Liver (tissue), 3 donors: Measurements from ENCODE around the gene CAMSAP1.

ENCODE experiments used
- EGR1 ChIP-seq, 2 donors: IDR thresholded peaks; 2 replicates each; pipeline ENCODE4 v1.6.1; 2016 to 2018; ENCODE audit warnings: antibody characterized with exemption in 2 of 2, low read depth in 2 of 2
- TF ChIP-seq, protein P1 (sequence below): fragments of 150-350 bp; IDR thresholded peaks from 2 replicates; pipeline ENCODE4 v1.5.1; 2017; ENCODE audit warnings: improper control_type of control experiment, low read depth, low read length; ENCODE audit not compliant: missing input control
- donor health status: healthy.
- donor health status: healthy.

- TF ChIP-seq, protein P1, sequence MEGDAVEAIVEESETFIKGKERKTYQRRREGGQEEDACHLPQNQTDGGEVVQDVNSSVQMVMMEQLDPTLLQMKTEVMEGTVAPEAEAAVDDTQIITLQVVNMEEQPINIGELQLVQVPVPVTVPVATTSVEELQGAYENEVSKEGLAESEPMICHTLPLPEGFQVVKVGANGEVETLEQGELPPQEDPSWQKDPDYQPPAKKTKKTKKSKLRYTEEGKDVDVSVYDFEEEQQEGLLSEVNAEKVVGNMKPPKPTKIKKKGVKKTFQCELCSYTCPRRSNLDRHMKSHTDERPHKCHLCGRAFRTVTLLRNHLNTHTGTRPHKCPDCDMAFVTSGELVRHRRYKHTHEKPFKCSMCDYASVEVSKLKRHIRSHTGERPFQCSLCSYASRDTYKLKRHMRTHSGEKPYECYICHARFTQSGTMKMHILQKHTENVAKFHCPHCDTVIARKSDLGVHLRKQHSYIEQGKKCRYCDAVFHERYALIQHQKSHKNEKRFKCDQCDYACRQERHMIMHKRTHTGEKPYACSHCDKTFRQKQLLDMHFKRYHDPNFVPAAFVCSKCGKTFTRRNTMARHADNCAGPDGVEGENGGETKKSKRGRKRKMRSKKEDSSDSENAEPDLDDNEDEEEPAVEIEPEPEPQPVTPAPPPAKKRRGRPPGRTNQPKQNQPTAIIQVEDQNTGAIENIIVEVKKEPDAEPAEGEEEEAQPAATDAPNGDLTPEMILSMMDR, result no peak
- TF ChIP-seq EGR1 (IDR thresholded peaks at IDR 0.05; ENCODE audit: low read depth in 2 of 2), result no peak
These were observed 113.9 kb downstream of the CAMSAP1 start for GRCh38 chr9:135793221-135794056.
